GM12878 (cell line): ENCODE measurements around the gene FGR.

Source experiments
- EED ChIP-seq: sonication (generic); IDR thresholded peaks from 2 replicates; pipeline ENCODE4 v1.6.1; 2016; ENCODE audit warnings: antibody characterized with exemption, low read depth
- ETV6 ChIP-seq, 2 experiments: fragments of 450-650 bp in 1 of 2; IDR thresholded peaks in 1 of 2; conservative IDR thresholded peaks in 1 of 2; 2 replicates each; pipeline ENCODE4 v1.6.1; 2014; ENCODE audit warnings: antibody characterized with exemption in 1 of 2, borderline replicate concordance in 1 of 2, low read depth in 1 of 2, mild to moderate bottlenecking in 1 of 2, moderate library complexity in 1 of 2
- HCFC1 ChIP-seq: fragments of 150-350 bp; IDR thresholded peaks from 2 replicates; pipeline ENCODE4 v1.6.1; 2014; ENCODE audit warnings: low read length
- JUND ChIP-seq: IDR thresholded peaks from 2 replicates; pipeline ENCODE4 v1.6.1; 2012; ENCODE audit warnings: low read depth, mild to moderate bottlenecking, low read length, improper control_type of control experiment, moderate library complexity
- PAX5 ChIP-seq: IDR thresholded peaks from 2 replicates; pipeline ENCODE4 v1.6.1; 2011; ENCODE audit warnings: low read depth, low read length, borderline replicate concordance
- TF ChIP-seq, protein P1 (sequence below), 3 experiments: IDR thresholded peaks in 2 of 3; conservative IDR thresholded peaks in 1 of 3; 2 replicates each; pipeline ENCODE4 v1.5.1; 2011; ENCODE audit warnings: low read depth in 3 of 3, low read length in 3 of 3, mild to moderate bottlenecking in 3 of 3, control low read depth in 2 of 3, moderate library complexity in 2 of 3, inconsistent platforms in 1 of 3, mixed read lengths in 1 of 3; ENCODE audit not compliant: control insufficient read depth in 2 of 3, insufficient read depth in 1 of 3; ENCODE audit errors: extremely low read depth in 1 of 3
- TF ChIP-seq, protein P2 (sequence below): IDR thresholded peaks from 2 replicates; pipeline ENCODE4 v1.6.1; 2011; ENCODE audit warnings: low read depth, low read length, improper control_type of control experiment, borderline replicate concordance

DNA sequence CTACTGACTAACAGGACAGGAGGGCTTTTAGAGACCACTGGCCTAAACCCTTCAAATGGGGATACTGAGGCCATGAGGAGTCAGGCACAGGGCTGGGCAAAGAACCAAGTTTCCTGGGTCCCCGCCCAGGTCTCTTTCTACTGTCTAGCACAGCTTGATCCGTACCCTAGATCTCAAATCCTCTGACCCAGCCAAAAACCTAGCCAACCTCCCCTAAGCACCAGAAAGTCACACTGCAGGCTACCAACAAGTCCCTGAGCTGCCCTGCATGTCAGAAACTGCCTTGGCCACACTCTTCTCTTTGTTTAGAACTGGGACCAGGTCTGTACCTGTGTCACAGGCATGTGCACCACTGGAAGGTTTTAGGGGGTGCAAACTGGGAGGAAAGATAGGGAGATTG, 64.6 kb downstream of the FGR start:
- TF ChIP-seq, protein P1, sequence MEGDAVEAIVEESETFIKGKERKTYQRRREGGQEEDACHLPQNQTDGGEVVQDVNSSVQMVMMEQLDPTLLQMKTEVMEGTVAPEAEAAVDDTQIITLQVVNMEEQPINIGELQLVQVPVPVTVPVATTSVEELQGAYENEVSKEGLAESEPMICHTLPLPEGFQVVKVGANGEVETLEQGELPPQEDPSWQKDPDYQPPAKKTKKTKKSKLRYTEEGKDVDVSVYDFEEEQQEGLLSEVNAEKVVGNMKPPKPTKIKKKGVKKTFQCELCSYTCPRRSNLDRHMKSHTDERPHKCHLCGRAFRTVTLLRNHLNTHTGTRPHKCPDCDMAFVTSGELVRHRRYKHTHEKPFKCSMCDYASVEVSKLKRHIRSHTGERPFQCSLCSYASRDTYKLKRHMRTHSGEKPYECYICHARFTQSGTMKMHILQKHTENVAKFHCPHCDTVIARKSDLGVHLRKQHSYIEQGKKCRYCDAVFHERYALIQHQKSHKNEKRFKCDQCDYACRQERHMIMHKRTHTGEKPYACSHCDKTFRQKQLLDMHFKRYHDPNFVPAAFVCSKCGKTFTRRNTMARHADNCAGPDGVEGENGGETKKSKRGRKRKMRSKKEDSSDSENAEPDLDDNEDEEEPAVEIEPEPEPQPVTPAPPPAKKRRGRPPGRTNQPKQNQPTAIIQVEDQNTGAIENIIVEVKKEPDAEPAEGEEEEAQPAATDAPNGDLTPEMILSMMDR (IDR thresholded peaks at IDR 0.05 in 2 of 3, conservative IDR thresholded peaks at IDR 0.05 in 1 of 3; ENCODE audit: control insufficient read depth in 2 of 3, extremely low read depth in 1 of 3, insufficient read depth in 1 of 3, low read depth in 3 of 3, low read length in 3 of 3): no peak
- TF ChIP-seq, protein P2, sequence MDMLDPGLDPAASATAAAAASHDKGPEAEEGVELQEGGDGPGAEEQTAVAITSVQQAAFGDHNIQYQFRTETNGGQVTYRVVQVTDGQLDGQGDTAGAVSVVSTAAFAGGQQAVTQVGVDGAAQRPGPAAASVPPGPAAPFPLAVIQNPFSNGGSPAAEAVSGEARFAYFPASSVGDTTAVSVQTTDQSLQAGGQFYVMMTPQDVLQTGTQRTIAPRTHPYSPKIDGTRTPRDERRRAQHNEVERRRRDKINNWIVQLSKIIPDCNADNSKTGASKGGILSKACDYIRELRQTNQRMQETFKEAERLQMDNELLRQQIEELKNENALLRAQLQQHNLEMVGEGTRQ: no peak
- TF ChIP-seq JUND (no peak), ETV6 (conservative IDR thresholded peaks at IDR 0.05 in 1 of 2, IDR thresholded peaks at IDR 0.05 in 1 of 2; ENCODE audit: borderline replicate concordance in 1 of 2, low read depth in 1 of 2) (no peak), EED (no peak), HCFC1 (no peak), PAX5 (no peak)
